Activated T-cell treated with anti-CD3 and anti-CD28 coated beads for 24 hours (primary cell): ENCODE results near the gene TSC22D3.

Experiments
- DNase-seq: peaks from one replicate; pipeline ENCODE4 v3.0.0-alpha.2; 2020; ENCODE audit warnings: low read depth

The TSC22D3 gene

GRCh38 chrX:107760304-107761077, 15.1 kb downstream of the TSC22D3 start:
- DNase-seq: no peak

DNA sequence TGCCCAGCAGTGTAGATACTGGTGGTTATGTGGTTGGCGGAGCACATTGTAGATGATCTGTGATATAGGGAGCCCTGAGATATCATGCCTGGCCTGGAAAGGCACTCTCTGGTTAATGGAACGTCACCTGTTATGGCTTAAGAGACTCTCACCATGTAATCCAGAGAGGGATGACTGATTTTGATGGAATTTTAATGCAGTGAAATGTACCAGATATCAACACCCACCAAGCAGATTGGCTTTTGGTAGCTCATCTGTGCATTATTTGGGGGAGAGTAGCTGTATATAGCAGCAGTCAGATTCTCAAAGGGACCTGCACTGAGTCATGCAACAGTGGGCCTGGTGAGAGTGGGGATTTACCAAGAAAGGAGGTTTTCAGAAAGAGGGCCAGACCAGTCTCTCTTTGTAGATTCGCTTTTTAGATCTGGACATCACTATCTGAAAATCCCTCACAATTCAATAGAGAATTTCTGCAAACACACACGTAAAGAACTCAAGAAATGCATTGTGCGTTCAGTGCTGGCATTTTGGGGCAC, 17.3 kb downstream of the TSC22D3 start:
- DNase-seq: no peak

GRCh38 chrX:107755721-107756120, 19.9 kb downstream of the TSC22D3 start:
- DNase-seq: no peak

DNA sequence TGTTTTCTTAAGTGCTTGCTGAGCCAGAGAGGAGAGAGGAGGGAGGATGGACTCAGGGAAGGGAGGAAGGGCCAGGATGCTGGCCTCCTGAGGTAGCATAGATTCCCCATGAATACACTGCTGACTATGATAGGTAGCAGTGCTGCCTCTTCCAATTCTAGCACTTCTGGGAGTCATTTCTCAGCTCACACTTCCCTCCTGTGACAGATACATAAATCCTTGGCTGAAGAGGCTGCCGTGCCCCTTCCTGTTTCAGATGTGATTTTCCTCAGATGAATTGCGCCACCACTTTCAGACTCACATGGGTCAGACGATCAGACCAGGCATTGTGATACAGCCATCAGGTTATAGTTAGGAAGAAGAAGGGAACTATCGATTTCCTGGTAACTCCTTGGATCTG, 22.4 kb downstream of the TSC22D3 start:
- DNase-seq: no peak

- DNase-seq: no peak
These were observed 22.9 kb downstream of the TSC22D3 start for GRCh38 chrX:107752714-107753113.

- DNase-seq: no peak
These were observed 23.5 kb downstream of the TSC22D3 start for GRCh38 chrX:107752043-107752442.

- no peak for DNase-seq
These were observed 24.6 kb downstream of the TSC22D3 start for GRCh38 chrX:107750861-107751445.

GRCh38 chrX:107750263-107750662, 25.3 kb downstream of the TSC22D3 start:
- no peak for DNase-seq

- no peak for DNase-seq
These were observed 27.1 kb downstream of the TSC22D3 start for GRCh38 chrX:107748506-107748905.

DNA sequence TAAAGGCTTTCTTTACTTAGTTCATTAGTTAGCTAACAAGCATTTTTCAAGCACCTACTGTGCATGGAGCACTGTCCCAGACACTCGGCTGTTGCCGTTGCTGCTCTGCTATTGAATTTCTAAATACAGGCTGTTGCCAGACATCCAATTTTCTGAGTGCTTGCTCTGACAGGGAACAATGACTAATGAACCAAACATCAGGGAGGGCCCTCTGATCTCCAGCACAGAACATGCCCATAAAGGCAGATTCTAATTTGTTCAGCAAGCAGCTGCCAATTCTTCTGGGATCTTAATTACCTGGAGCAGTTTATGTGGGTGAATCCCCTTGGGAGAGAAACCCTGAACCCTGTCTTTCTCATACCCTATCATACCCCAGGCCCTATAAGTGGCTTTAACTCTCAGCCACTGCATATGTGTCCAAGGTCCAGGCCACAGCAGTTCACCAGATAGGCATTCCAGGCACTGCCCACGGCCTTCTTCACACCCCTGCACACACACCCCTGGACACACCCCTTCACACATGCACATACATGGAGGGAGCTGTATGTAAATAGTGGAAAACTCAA, 27.9 kb downstream of the TSC22D3 start:
- no peak for DNase-seq

DNA sequence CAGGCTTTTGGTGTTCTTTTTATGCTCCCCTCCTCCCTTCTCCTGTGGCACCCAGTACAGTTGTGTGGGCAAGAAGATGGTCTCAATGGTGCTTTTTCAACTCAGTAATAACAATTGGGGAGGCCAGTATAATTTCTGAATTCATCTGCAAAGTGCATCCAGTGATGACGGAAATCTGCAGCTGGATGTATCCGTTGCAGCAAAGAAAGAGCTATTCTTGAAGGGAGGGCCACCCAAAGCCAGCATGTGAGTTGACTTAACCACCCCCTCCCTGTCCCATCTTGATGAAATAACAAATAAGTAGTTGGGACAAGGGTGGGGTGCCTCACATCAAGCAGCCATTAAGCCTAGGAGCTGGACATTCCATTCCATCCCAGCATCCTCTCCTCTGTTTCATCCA, 30.7 kb downstream of the TSC22D3 start:
- DNase-seq: no peak

GRCh38 chrX:107743995-107744394, 31.6 kb downstream of the TSC22D3 start:
- DNase-seq: no peak

DNA sequence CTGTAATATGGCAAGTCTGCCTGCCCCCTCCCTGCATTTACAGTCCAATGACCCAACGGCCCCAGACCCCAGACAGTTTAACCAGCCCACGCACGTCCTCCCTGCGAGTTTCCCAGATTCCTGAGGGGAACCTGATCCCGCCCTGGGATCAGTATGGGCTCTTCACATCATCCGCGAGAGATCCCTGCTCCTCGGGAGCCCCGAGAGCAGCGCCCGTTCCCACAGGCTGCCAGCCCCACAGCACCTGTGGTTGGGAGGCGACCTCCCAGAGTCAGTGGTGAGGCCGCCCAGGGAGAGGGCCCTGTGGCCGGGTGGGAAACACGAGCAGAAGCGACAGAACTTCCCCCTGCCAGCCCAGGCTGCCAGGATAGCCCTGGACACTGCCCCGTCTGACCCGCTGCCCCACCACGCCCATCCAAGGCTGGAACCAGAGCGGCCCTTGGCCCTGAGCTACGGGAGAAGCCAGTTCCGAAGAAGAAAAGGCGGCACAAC, 32.8 kb downstream of the TSC22D3 start:
- no peak for DNase-seq

GRCh38 chrX:107741404-107741790, 34.2 kb downstream of the TSC22D3 start:
- no peak for DNase-seq

- DNase-seq: no peak
These were observed 36.0 kb downstream of the TSC22D3 start for GRCh38 chrX:107739541-107739940.

- no peak for DNase-seq
These were observed 36.8 kb downstream of the TSC22D3 start for GRCh38 chrX:107738768-107739167.

DNA sequence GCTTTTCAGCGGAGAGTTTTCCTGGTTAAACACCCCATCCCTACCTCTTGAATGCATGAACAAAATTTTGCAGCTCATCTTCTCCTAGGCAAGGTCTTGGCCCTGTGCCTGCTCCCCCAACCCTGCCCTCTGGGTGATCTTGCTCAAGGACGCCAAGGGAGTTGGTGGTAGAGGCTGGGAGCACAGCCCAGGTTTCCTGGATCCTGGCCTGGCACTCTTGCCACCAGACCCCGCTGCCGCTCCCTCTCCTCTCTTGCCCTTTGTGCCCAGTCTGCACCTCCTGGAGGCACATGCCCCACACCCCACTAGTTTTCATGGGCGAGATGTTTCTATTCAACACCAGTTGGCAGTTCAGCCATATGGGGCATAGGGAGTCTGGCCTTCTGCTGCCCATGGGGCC, 37.3 kb downstream of the TSC22D3 start:
- DNase-seq: no peak

DNA sequence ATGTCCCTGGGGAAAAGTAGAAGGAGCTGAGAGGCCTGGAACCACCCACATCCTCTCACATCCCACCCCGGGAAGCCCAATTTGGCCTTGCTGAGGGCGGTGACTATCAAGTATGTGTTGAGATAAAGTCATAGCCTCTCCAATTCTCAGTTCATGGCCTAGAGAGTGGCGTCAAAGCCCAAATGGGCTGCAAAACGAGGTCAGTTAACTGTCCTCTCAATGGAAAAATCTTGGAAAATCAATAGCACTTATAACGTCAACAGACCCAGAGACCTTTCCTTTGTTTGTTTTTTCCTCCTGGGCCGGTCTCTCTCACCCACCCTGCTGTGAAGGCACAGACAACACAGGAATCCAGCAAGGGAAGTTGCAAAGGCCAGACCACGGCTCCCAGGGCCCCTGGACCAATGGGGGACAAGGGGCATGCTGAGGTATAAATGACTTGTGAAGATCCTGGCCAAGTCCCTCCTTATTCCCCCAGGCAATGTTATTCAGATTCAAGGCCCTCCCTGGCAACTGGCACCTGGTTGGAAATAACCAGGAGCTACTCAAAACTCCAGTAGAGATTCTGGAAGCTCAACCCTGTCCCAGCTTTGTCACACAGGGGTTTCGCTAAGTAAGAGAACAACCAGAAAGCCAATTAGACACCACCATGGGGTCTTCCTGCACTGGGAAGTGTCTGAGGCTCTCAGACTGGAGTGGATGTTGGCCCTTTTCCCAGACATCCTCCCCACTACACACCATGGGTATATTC, 38.6 kb downstream of the TSC22D3 start:
- no peak for DNase-seq

DNA sequence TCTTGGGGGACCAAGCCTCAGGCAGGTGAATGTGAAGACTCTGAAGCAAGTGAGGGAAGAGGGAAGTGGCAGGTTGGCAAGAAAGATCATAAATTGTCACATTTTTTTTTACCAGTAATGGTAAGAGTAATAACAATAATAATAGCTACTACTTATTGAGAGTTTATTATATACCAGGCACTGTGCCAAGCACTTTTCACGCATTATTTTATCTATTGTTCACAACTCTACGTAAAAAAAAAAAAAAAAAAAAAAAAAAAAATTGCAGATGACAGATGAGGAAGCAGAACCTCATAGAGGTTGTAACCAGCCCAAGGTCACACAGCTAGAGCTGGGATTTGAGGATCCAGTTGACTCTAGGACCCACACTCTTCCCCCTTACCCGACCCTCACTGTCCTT, 40.9 kb downstream of the TSC22D3 start:
- DNase-seq: no peak

GRCh38 chrX:107733686-107734085, 41.9 kb downstream of the TSC22D3 start:
- no peak for DNase-seq

DNA sequence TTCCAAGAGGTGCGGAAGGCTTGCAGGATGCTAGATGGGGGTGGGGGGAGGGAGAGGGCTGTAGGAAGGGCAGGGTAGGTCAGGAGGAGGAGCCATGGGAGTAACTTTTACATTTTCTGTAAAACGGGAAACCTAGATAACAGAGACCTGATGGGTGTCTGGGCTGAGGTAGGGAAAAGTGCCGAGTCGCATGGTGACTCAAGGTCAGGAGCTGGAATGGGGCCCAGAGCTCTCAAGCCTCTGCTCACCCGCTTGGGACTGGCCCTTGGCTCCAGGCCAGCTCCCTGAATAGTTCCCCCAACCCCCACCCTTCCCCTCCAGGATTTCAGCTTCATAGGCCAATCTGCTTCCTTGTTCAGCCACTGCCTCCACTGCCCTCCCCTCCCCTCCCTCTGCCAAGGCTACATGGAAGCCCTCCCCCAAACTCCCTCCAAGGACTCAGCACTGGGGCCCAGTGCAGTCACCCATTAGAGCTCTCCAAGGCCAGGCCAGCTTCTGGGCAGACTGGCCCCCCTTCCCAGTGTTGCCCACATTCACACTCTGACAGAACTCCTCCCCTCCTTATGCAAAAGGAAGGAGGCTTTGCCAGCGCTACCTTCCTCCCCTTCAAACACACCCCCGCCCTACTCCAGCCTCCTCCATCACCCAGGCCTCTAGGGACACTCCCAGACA, 43.6 kb downstream of the TSC22D3 start:
- DNase-seq: no peak
